ENCODE measurements around the gene SLC24A3. TPM values are rescaled to one million over a fixed set of nuclear protein-coding genes. Genes with fewer than 3 reads are reported as not detected.

The SLC24A3 gene
- total RNA-seq, 1 experiment from 2014 or later: not detected

GRCh38 chr20:19725373-19725772 lies 512.9 kb downstream of the SLC24A3 start:
- no peaks in the 10 kb centered on the region for H3K36me3 ChIP-seq (ENCODE audit: low read depth)
- intact Hi-C loops (cut with micrococcal nuclease; ENCODE audit: unreplicated experiment): no loop called here
- no peak overlapping the region for H3K4me3 ChIP-seq
- no peak overlapping the region for H3K27ac ChIP-seq
- ChIA-PET CTCF (no interaction called here), POLR2A (ENCODE audit: unreplicated experiment) (no interaction called here)
- H3K9me2 ChIP-seq (ENCODE audit: insufficient read depth): no peaks in the 10 kb centered on the region
- no TSS peak for BruUV-seq (replicated peaks)
- no peaks in the 10 kb centered on the region for H3K4me1 ChIP-seq (replicated peaks; ENCODE audit: insufficient read depth)
- no peaks in the 10 kb centered on the region for H3K9me3 ChIP-seq (ENCODE audit: insufficient read depth, low read depth)
- no peaks in the 10 kb centered on the region for H3K79me2 ChIP-seq (ENCODE audit: low read depth)
- no peaks in the 10 kb centered on the region for H3K27me3 ChIP-seq (ENCODE audit: insufficient read depth, low read depth)
- TF ChIP-seq EZH2 (IDR thresholded peaks at IDR 0.05; ENCODE audit: low read depth): no peak
- no peak for TF ChIP-seq CTCF (conservative IDR thresholded peaks at IDR 0.05)
- no peaks in the 10 kb centered on the region for H4K20me1 ChIP-seq (ENCODE audit: insufficient read depth)
- no peak overlapping the region for H3K4me2 ChIP-seq
- H2AFZ ChIP-seq: no peak overlapping the region
- H3F3A ChIP-seq (ENCODE audit: insufficient read depth, low read depth): no peaks in the 10 kb centered on the region
- no peak for DNase-seq

- CTCF ChIA-PET: no interaction called here
- no peaks in the 10 kb centered on the region for H3K9me2 ChIP-seq (ENCODE audit: insufficient read depth)
- H3K4me2 ChIP-seq: no peak overlapping the region
- no peak overlapping the region for H3K4me3 ChIP-seq
- no peaks in the 10 kb centered on the region for H3F3A ChIP-seq (ENCODE audit: insufficient read depth, low read depth)
- intact Hi-C loops (cut with micrococcal nuclease; ENCODE audit: unreplicated experiment): no loop called here
- DNase-seq: no peak
- POLR2A ChIA-PET (ENCODE audit: unreplicated experiment): no interaction called here
- H2AFZ ChIP-seq: no peak overlapping the region
- BruUV-seq (replicated peaks): no TSS peak
- no peaks in the 10 kb centered on the region for H3K36me3 ChIP-seq (ENCODE audit: low read depth)
- TF ChIP-seq EZH2 (IDR thresholded peaks at IDR 0.05; ENCODE audit: low read depth) (no peak), CTCF (conservative IDR thresholded peaks at IDR 0.05) (no peak)
- no peaks in the 10 kb centered on the region for H4K20me1 ChIP-seq (ENCODE audit: insufficient read depth)
- no peaks in the 10 kb centered on the region for H3K4me1 ChIP-seq (replicated peaks; ENCODE audit: insufficient read depth)
- no peaks in the 10 kb centered on the region for H3K27me3 ChIP-seq (ENCODE audit: insufficient read depth, low read depth)
- H3K79me2 ChIP-seq (ENCODE audit: low read depth): no peaks in the 10 kb centered on the region
- H3K9me3 ChIP-seq (ENCODE audit: insufficient read depth, low read depth): no peaks in the 10 kb centered on the region
- H3K27ac ChIP-seq: no peak overlapping the region
Measured at GRCh38 chr20:19725814-19726525, 513.5 kb downstream of the SLC24A3 start.

- ChIA-PET POLR2A (ENCODE audit: unreplicated experiment) (no interaction called here), CTCF (no interaction called here)
Measured at GRCh38 chr20:19727251-19727847, 514.9 kb downstream of the SLC24A3 start.

More at GRCh38 chr20:19727251-19727847, 514.9 kb downstream of the SLC24A3 start:
- no peak overlapping the region for H3K4me3 ChIP-seq
- H4K20me1 ChIP-seq (ENCODE audit: insufficient read depth): no peaks in the 10 kb centered on the region
- H3K27ac ChIP-seq: no peak overlapping the region
- H3K79me2 ChIP-seq (ENCODE audit: low read depth): no peaks in the 10 kb centered on the region
- no peak overlapping the region for H2AFZ ChIP-seq
- intact Hi-C loops (cut with micrococcal nuclease; ENCODE audit: unreplicated experiment): no loop called here
- TF ChIP-seq EZH2 (IDR thresholded peaks at IDR 0.05; ENCODE audit: low read depth): no peak
- no peak for TF ChIP-seq CTCF (conservative IDR thresholded peaks at IDR 0.05)
- H3K9me2 ChIP-seq (ENCODE audit: insufficient read depth): no peaks in the 10 kb centered on the region
- BruUV-seq (replicated peaks): no TSS peak
- H3K9me3 ChIP-seq (ENCODE audit: insufficient read depth, low read depth): no peaks in the 10 kb centered on the region
- H3K36me3 ChIP-seq (ENCODE audit: low read depth): no peaks in the 10 kb centered on the region
- H3F3A ChIP-seq (ENCODE audit: insufficient read depth, low read depth): no peaks in the 10 kb centered on the region
- DNase-seq: no peak
- no peak overlapping the region for H3K4me2 ChIP-seq
- no peaks in the 10 kb centered on the region for H3K27me3 ChIP-seq (ENCODE audit: insufficient read depth, low read depth)
- H3K4me1 ChIP-seq (replicated peaks; ENCODE audit: insufficient read depth): no peaks in the 10 kb centered on the region

Data from PC-9 (cell line).